Thymus (tissue), 11 donors: ENCODE data around the gene DCTN4. TPM values are rescaled to one million over a fixed set of nuclear protein-coding genes. Genes with fewer than 3 reads are reported as not detected.

Experiments used
- DNase-seq, 9 donors: peaks; one replicate each; pipeline ENCODE4 v3.0.0-alpha.2; 2013; ENCODE audit warnings: low spot score in 9 of 9, low read depth in 6 of 9, missing footprints in 1 of 9
- H3K27ac ChIP-seq, 2 donors: one replicate each; pipeline ENCODE4 v1.5.1; 2013; ENCODE audit warnings: control low read depth in 1 of 2, low read depth in 1 of 2, low read length in 1 of 2, mild to moderate bottlenecking in 1 of 2, moderate library complexity in 1 of 2
- H3K27me3 ChIP-seq, 2 donors: one replicate each; pipeline ENCODE4 v1.5.1; 2013; ENCODE audit warnings: low read length in 1 of 2; ENCODE audit not compliant: control insufficient read depth in 2 of 2, insufficient read depth in 1 of 2
- H3K36me3 ChIP-seq, 2 donors: one replicate each; pipeline ENCODE4 v1.5.1; 2013; ENCODE audit warnings: low read length in 1 of 2, mild to moderate bottlenecking in 1 of 2, moderate library complexity in 1 of 2; ENCODE audit not compliant: control insufficient read depth in 2 of 2, insufficient read depth in 2 of 2
- H3K4me1 ChIP-seq, 2 donors: one replicate each; pipeline ENCODE4 v1.5.1; 2013; ENCODE audit warnings: low read length in 2 of 2; ENCODE audit not compliant: control insufficient read depth in 2 of 2, insufficient read depth in 2 of 2
- H3K4me3 ChIP-seq, 2 donors: one replicate each; pipeline ENCODE4 v1.5.1; 2013; ENCODE audit warnings: low read length in 2 of 2, control low read depth in 1 of 2, mild to moderate bottlenecking in 1 of 2
- H3K9me3 ChIP-seq, 2 donors: one replicate each; pipeline ENCODE4 v1.5.1; 2013; ENCODE audit warnings: low read length in 1 of 2, mild to moderate bottlenecking in 1 of 2; ENCODE audit not compliant: control insufficient read depth in 2 of 2, insufficient read depth in 1 of 2
- WGBS: extraction: QIAGEN DNeasy Blood & Tissue Kit; methylation state at CpG from one replicate; pipeline ENCODE4 v1.1.7; 2013; 5-methylcytosine and 5-hydroxymethylcytosine counted together
- polyA plus RNA-seq: library from polyadenylated mRNA; stranded (reverse); fragments of 200-250 nt; gene quantifications from one replicate; pipeline ENCODE4 v1.2.3, GENCODE V29; 2013
- total RNA-seq: library from RNA; stranded (reverse); fragments of 120-200 nt; gene quantifications from one replicate; pipeline ENCODE4 v1.2.4, GENCODE V29; 2013
- donor health status: healthy.

The DCTN4 gene
- total and polyA plus RNA-seq, 2 donors, result 18.0 to 30.5 TPM

DNA sequence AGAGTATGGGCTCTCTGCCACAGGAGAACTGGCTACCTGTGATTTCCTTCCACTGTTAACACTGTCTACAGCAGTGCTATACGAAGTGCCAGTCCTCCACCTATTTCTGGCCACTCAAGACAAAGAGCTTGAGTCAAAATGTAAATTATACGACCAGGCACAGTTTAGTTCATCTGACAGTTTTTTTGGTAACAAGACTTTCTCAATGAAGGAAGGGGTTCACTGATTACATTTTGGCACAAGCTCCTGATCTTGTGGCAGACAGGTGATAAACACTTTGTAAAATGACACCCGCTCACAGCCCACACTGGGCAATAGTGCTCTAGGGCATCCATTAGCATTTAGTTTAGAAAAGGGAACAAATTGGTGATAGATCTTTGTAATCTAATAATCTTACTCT lies 66.5 kb downstream of the DCTN4 start:
- Histone ChIP-seq H3K27me3 (no peaks in the 10 kb centered on the region), H3K27ac (no peak overlapping the region), H3K4me1 (no peaks in the 10 kb centered on the region), H3K36me3 (peaks cover 69 to 76% of the 10 kb centered on the region in 2 donors), H3K4me3 (no peak overlapping the region), H3K9me3 (no peaks in the 10 kb centered on the region)
- 95% methylated on average over 3 of the region's 3 CpGs for WGBS
- DNase-seq, result no peak

DNA sequence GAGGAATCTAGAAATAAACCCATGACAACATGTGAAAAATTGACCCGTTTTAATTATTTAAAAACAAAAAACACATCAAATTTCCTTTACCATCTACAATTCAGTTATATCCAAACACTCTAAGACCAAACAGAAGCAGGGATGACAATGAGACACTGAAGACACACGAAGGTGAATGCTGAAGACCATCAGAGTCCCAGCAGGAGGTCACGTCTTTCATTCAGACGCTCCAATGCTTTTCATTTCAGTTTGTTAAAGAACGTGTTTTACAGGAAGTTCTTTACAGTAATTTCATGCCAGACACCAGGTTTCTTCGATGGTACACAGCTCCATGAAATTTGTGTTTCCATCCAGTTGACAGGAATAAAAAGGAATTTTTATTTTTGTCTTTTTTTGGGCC lies 68.1 kb downstream of the DCTN4 start:
- Histone ChIP-seq H3K36me3 (peaks cover 54 to 61% of the 10 kb centered on the region in 2 donors), H3K9me3 (no peaks in the 10 kb centered on the region), H3K4me3 (no peak overlapping the region), H3K4me1 (no peaks in the 10 kb centered on the region), H3K27me3 (no peaks in the 10 kb centered on the region), H3K27ac (no peak overlapping the region)
- no peak for DNase-seq
- WGBS, result 95% methylated on average over 6 of the region's 6 CpGs

DNA sequence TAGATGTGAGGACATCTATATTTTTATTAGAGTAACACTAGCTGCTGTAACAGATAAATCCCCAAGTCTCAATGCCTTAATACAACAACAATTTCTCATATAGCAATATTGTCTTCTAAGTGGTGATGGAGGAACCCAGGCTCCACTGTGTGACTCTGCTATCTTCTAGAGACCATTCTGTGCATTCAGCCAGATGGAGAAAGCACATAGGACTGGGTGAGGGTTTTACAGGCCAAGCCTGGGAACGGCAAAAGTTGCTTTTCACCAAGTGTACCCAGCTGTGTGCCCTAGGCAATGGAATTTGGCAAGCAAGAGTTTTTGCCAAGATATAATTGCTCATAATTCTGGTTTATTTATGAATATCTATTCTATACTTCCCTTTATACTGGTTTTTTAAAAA lies 69.7 kb downstream of the DCTN4 start:
- H3K27ac ChIP-seq, result no peak overlapping the region
- no peaks in the 10 kb centered on the region for H3K9me3 ChIP-seq
- H3K27me3 ChIP-seq, result no peaks in the 10 kb centered on the region
- DNase-seq, result no peak
- H3K4me1 ChIP-seq, result no peaks in the 10 kb centered on the region
- WGBS, result 98% methylated on average over 1 of the region's 1 CpG
- no peak overlapping the region for H3K4me3 ChIP-seq
- peaks cover 40 to 44% of the 10 kb centered on the region in 2 donors for H3K36me3 ChIP-seq

DNA sequence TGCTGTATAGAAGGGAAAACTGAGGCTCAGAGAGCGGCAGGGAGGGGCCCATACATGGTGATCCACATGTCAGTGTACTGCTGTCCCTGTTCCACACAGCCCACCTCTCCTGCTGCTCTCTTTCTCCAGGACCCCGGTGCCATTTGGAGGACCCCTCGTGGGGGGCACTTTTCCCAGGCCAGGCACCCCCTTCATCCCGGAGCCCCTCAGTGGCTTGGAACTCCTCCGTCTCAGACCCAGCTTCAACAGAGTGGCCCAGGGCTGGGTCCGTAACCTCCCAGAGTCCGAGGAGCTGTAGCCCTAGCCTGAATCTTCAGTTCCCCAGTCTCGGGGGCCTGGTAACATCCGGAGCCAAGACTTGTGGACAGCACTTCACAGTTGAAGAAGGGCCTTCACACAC lies 82.2 kb downstream of the DCTN4 start:
- H3K4me1 ChIP-seq, result peaks cover 0 to 13% of the 10 kb centered on the region in 2 donors
- no peak overlapping the region for H3K4me3 ChIP-seq
- H3K36me3 ChIP-seq, result no peaks in the 10 kb centered on the region
- WGBS, result 99% methylated on average over 9 of the region's 9 CpGs
- DNase-seq, result no peak
- no peaks in the 10 kb centered on the region for H3K9me3 ChIP-seq
- peaks cover 2 to 16% of the 10 kb centered on the region in 2 donors for H3K27me3 ChIP-seq
- no peak overlapping the region for H3K27ac ChIP-seq

DNA sequence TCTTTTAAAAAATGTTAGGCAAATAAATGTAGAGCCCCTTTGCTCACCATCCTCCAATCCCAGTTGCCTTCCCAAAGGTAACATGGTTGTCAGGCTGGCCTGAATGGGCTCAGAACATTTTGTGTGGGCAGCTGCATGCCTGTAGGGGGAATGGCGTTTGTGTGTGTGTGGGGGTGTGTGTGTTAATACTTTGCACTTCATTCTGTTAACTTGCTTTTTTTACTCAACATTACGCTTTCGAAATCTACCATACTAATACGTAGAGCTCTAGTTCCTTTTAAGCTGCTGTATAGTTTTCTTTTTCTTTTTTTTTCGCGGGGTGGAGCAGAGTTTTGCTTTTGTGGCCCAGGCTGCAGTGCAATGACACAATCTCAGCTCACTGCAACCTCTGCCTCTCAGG lies 83.7 kb downstream of the DCTN4 start:
- Histone ChIP-seq H3K4me3 (no peak overlapping the region), H3K27me3 (peaks cover 10 to 31% of the 10 kb centered on the region in 2 donors), H3K9me3 (no peaks in the 10 kb centered on the region), H3K4me1 (peaks cover 2 to 17% of the 10 kb centered on the region in 2 donors), H3K36me3 (no peaks in the 10 kb centered on the region), H3K27ac (no peak overlapping the region)
- 96% methylated on average over 6 of the region's 6 CpGs for WGBS
- DNase-seq, result no peak

DNA sequence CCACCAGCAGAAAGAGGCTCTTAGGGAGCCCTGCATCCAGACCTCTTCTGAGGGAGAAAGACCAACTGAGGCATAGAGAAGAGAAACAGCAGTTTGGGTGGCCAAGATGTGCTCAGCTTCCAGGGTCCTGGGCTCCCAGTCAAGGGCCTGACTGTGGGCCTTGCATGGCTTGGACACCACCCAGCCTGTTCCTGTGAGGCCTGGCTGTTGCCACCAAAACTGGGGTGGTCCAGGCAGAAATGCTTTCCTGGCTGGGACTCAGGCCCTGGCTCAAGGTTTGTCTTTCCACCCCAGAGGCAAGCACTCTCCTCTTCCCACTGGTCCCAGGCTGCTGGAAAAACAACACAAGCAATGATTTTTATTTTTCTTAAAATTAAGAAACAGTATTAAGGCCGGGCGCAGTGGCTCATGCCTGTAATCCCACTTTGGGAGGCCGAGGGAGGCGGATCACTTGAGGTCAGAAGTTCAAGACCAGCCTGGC lies 84.4 kb downstream of the DCTN4 start:
- no peak for DNase-seq
- H3K27ac ChIP-seq, result no peak overlapping the region
- peaks cover 10 to 35% of the 10 kb centered on the region in 2 donors for H3K27me3 ChIP-seq
- peaks cover 2 to 17% of the 10 kb centered on the region in 2 donors for H3K4me1 ChIP-seq
- no peaks in the 10 kb centered on the region for H3K36me3 ChIP-seq
- 97% methylated on average over 4 of the region's 4 CpGs for WGBS
- H3K9me3 ChIP-seq, result no peaks in the 10 kb centered on the region
- H3K4me3 ChIP-seq, result no peak overlapping the region

DNA sequence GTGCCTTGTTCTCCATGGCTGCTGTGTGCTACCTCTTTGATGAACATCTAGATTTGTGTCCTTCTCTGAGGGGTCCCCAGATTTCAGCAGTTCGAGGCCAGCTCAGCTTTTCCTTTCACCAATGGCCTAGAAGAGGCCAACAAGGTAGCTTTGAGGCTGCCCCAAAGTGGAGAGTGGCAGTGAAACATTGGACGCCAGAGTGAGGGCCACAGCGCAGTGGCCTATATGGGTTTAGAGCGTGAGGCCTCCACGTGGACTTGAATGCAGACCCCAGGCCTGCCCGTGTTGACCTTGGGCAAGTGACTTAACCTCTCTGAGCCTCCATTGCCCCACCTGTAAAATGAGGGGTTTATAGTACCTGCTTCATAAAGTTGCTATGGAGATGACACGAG lies 85.9 kb downstream of the DCTN4 start:
- Histone ChIP-seq H3K27me3 (peaks cover 10 to 35% of the 10 kb centered on the region in 2 donors), H3K36me3 (no peaks in the 10 kb centered on the region), H3K4me3 (no peak overlapping the region), H3K27ac (no peak overlapping the region), H3K4me1 (peaks cover 2 to 17% of the 10 kb centered on the region in 2 donors), H3K9me3 (no peaks in the 10 kb centered on the region)
- 73% methylated on average over 7 of the region's 7 CpGs for WGBS
- no peak for DNase-seq

DNA sequence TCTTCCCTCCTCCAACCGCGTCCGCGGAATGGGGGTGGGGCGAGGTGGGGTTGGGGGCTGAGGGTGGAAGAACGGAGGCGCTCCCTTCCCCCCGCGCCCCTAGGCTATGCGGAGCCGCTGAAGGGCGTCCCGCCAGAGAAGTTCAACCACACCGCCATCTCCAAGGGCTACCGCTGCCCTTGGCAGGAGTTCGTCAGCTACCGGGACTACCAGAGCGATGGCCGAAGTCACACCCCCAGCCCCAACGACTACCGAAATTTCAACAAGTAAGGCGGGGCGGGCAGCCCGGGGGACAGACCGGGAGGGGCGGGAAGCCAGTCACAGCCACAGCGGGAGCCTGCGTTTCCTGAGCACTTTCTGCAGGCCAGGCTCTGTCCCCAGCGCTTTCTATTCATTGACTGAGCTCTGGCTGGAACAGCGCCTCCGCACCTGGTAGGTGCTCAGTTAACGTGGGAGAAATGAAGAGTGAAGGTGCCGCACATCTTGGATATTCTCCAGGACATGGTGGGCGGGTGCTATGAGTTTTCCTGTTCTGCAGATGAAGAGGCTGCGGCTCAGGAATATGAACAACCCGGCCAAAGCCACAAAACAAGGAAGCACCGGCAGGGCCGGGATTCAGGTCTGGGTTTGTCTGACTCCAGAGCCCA lies 86.5 kb downstream of the DCTN4 start:
- peaks cover 10 to 35% of the 10 kb centered on the region in 2 donors for H3K27me3 ChIP-seq
- no peaks in the 10 kb centered on the region for H3K9me3 ChIP-seq
- H3K27ac ChIP-seq, result no peak overlapping the region
- H3K4me3 ChIP-seq, result peak overlapping the region; percentile 45 to 48
- under 1% methylated on average over 38 of the region's 38 CpGs for WGBS
- no peaks in the 10 kb centered on the region for H3K36me3 ChIP-seq
- H3K4me1 ChIP-seq, result peaks cover 2 to 17% of the 10 kb centered on the region in 2 donors
- peak in 2 of 9 donors; percentile 13 to 36 for DNase-seq

DNA sequence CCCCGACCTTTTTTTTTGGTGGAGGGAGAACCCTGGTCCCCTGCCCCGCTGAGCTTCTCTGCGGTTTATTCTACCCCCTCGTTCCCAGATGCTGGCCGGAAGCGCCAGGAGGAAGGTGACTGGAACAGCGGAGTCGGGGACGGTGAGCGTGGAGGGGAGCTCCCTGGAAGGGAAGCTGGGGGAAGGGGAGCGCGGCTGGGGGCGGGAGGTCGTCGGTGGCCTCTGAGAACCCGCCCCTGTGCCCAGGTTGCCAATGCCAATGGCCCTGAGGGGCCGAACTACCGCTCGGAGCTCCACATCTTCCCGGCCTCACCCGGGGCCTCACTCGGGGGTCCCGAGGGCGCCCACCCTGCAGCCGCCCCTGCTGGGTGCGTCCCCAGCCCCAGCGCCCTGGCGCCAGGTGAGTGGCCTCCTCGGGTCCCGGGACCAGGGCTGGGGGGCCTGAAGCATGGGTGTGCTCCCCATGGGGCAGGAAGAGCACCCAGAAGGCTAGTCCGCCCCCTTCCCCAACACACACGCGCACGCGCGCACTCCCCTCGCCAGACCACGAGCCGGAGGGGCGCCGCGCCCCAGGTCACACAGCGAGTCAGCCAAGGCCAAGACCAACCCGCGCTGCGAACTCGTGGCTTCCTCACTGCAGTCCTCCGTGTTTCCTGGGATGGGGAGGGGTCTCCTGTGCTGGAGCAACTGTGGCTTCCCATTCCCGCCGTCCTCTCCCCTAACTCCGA lies 87.1 kb downstream of the DCTN4 start:
- Histone ChIP-seq H3K27me3 (peaks cover 10 to 37% of the 10 kb centered on the region in 2 donors), H3K4me3 (peak overlapping the region; percentile 45 to 48), H3K27ac (no peak overlapping the region), H3K36me3 (no peaks in the 10 kb centered on the region), H3K9me3 (no peaks in the 10 kb centered on the region), H3K4me1 (peaks cover 2 to 17% of the 10 kb centered on the region in 2 donors)
- peak in 1 of 9 donors; percentile 21 for DNase-seq
- WGBS, result under 1% methylated on average over 51 of the region's 51 CpGs
